CD14-positive monocyte (primary cell): ENCODE measurements around the gene CXCL5. TPM values are rescaled to one million over a fixed set of nuclear protein-coding genes. Genes with fewer than 3 reads are reported as not detected.

Source experiments
- DNase-seq, 3 donors: peaks; one replicate each; pipeline ENCODE4 v3.0.0-alpha.2; 2011 to 2022
- H2AFZ ChIP-seq: 2 replicates; pipeline ENCODE4 v1.6.0; 2012; ENCODE audit warnings: mild to moderate bottlenecking, low read depth, low read length, inconsistent platforms; ENCODE audit not compliant: insufficient read depth, poor library complexity, severe bottlenecking
- H3K27ac ChIP-seq, 2 donors: 1 replicate in 1 of 2; 2 replicates in 1 of 2; pipeline ENCODE4 v1.5.1; 2012 to 2013; ENCODE audit warnings: low read length in 2 of 2, control low read depth in 1 of 2, inconsistent platforms in 1 of 2, low read depth in 1 of 2, mild to moderate bottlenecking in 1 of 2
- H3K27me3 ChIP-seq, 2 donors: one replicate each; pipeline versions ENCODE4 v1.6.0 to v1.6.1; 2011 to 2013; ENCODE audit warnings: low read length in 2 of 2; ENCODE audit not compliant: control insufficient read depth in 2 of 2, insufficient read depth in 2 of 2
- H3K36me3 ChIP-seq, 2 donors: replicated peaks in 1 of 2; 1 replicate in 1 of 2; 2 replicates in 1 of 2; pipeline versions ENCODE4 v1.5.1 to v1.6.1; 2012 to 2013; ENCODE audit warnings: low read length in 2 of 2, control low read depth in 1 of 2, inconsistent platforms in 1 of 2, mild to moderate bottlenecking in 1 of 2; ENCODE audit not compliant: insufficient read depth in 2 of 2, control insufficient read depth in 1 of 2
- H3K4me1 ChIP-seq, 2 donors: 1 replicate in 1 of 2; 2 replicates in 1 of 2; pipeline versions ENCODE4 v1.5.1 to v1.6.1; 2012 to 2013; ENCODE audit warnings: low read length in 2 of 2, control low read depth in 1 of 2, inconsistent platforms in 1 of 2, mild to moderate bottlenecking in 1 of 2, moderate library complexity in 1 of 2; ENCODE audit not compliant: insufficient read depth in 2 of 2, control insufficient read depth in 1 of 2
- H3K4me2 ChIP-seq: replicated peaks from 2 replicates; pipeline ENCODE3; 2012; ENCODE audit warnings: low read length, moderate library complexity, mild to moderate bottlenecking; ENCODE audit not compliant: poor library complexity, severe bottlenecking; ENCODE audit errors: extremely low read depth
- H3K4me3 ChIP-seq, 3 experiments: fragments of 200-600 bp in 1 of 3; sonication (generic) in 1 of 3; replicated peaks in 1 of 3; 1 replicate in 2 of 3; 2 replicates in 1 of 3; pipeline ENCODE4 v1.5.1; 2011 to 2013; ENCODE audit warnings: low read length in 3 of 3, mild to moderate bottlenecking in 3 of 3, control low read depth in 2 of 3, low read depth in 2 of 3, inconsistent platforms in 1 of 3, moderate library complexity in 1 of 3
- H3K79me2 ChIP-seq: 2 replicates; pipeline ENCODE4 v1.6.0; 2012; ENCODE audit warnings: mild to moderate bottlenecking, control low read depth, inconsistent platforms, low read length, moderate library complexity; ENCODE audit not compliant: insufficient read depth
- H3K9ac ChIP-seq: 2 replicates; pipeline ENCODE4 v1.6.0; 2017; ENCODE audit warnings: low read length, mild to moderate bottlenecking; ENCODE audit not compliant: insufficient read depth, poor library complexity, severe bottlenecking
- H3K9me3 ChIP-seq, 2 donors: replicated peaks in 1 of 2; 1 replicate in 1 of 2; 2 replicates in 1 of 2; pipeline versions ENCODE4 v1.5.1 to v1.6.1; 2012 to 2013; ENCODE audit warnings: low read length in 2 of 2, control low read depth in 1 of 2; ENCODE audit not compliant: control insufficient read depth in 1 of 2, insufficient read depth in 1 of 2
- H4K20me1 ChIP-seq: 2 replicates; pipeline ENCODE4 v1.6.0; 2012; ENCODE audit warnings: mild to moderate bottlenecking, low read length, control low read depth, moderate library complexity; ENCODE audit not compliant: insufficient read depth
- H3K27ac Mint-ChIP-seq, 7 donors: one replicate each; pipeline ENCODE4 v1.8.0; 2020; ENCODE audit warnings: mild to moderate bottlenecking in 7 of 7, mixed read lengths in 7 of 7, moderate library complexity in 6 of 7, inconsistent platforms in 2 of 7
- H3K27me3 Mint-ChIP-seq, 3 donors: one replicate each; pipeline ENCODE4 v1.8.0; 2021 to 2022; ENCODE audit warnings: low read depth in 3 of 3, mild to moderate bottlenecking in 3 of 3, mixed read lengths in 3 of 3, moderate library complexity in 3 of 3, inconsistent platforms in 1 of 3
- H3K36me3 Mint-ChIP-seq, 2 donors: one replicate each; pipeline ENCODE4 v1.8.0; 2020; ENCODE audit warnings: mixed read lengths in 2 of 2, inconsistent platforms in 1 of 2, mild to moderate bottlenecking in 1 of 2
- H3K4me1 Mint-ChIP-seq: one replicate; pipeline ENCODE4 v1.8.0; 2020; ENCODE audit warnings: mild to moderate bottlenecking, mixed read lengths
- H3K4me3 Mint-ChIP-seq, 2 donors: one replicate each; pipeline ENCODE4 v1.8.0; 2020; ENCODE audit warnings: mild to moderate bottlenecking in 2 of 2, mixed read lengths in 2 of 2, moderate library complexity in 1 of 2
- H3K9me3 Mint-ChIP-seq, 7 donors: one replicate each; pipeline ENCODE4 v1.8.0; 2020 to 2022; ENCODE audit warnings: mixed read lengths in 7 of 7, mild to moderate bottlenecking in 6 of 7, moderate library complexity in 6 of 7, inconsistent platforms in 2 of 7
- CTCF ChIP-seq: fragments of 200-600 bp; IDR thresholded peaks from one replicate; pipeline ENCODE4 v1.8.0; 2022; ENCODE audit warnings: antibody characterized with exemption, mild to moderate bottlenecking
- WGBS: methylation state at CpG from one replicate; pipeline ENCODE4 v1.1.5; 2013; ENCODE audit warnings: missing lambda C conversion rate; ENCODE audit not compliant: insufficient coverage; 5-methylcytosine and 5-hydroxymethylcytosine counted together
- intact Hi-C, 2 donors: fragments of 100-400 bp; cut with micrococcal nuclease; formaldehyde crosslinking; loops; one replicate each; pipeline versions ENCODE4 v1.15.0 to v1.15.1; 2023
- polyA plus RNA-seq, 3 donors: library from polyadenylated mRNA; depleted of rRNA in 1 of 3; unstranded in 2 of 3; stranded (reverse) in 1 of 3; fragments of 300-500 nt in 2 of 3; fragments of >200 nt in 1 of 3; fragmentation: Illumina TruSeq in 2 of 3; gene quantifications; 1 replicate in 2 of 3; 2 replicates in 1 of 3; pipeline ENCODE4 v1.2.3, GENCODE V29; 2012 to 2021

CXCL5 gene
- polyA plus RNA-seq, 3 donors, result 0.15 TPM; not detected in 2

DNA sequence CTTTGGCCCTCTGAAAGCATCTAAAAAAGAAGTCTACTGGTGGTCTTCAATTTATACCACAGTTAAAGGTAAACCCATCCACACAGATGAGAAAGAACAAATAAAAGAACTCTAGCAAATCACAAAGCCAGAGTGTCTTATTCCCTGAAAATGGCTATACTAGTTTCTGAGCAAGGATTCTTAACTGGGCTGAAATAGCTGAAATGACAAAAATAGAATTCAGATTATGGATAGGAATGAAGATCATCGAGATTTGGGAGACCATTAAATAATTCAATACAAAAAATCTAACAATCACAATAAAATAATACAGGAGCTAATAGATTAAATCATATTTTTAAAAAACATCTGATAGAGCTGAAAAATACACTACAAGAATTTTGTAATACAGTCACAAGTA is 28.5 kb downstream of the CXCL5 start:
- Histone ChIP-seq H3K27ac (no peak overlapping the region), H3K4me1 (no peaks in the 10 kb centered on the region), H3K9ac (no peak overlapping the region), H3K4me3 (no peak overlapping the region), H4K20me1 (no peaks in the 10 kb centered on the region), H3K27me3 (no peaks in the 10 kb centered on the region), H3K4me2 (no peak overlapping the region), H3K36me3 (no peaks in the 10 kb centered on the region), H3K79me2 (no peaks in the 10 kb centered on the region), H2AFZ (no peak overlapping the region), H3K9me3 (peaks cover 8 to 14% of the 10 kb centered on the region in 2 donors)
- no peaks in the 10 kb centered on the region for H3K4me1 Mint-ChIP-seq
- no peaks in the 10 kb centered on the region for H3K27me3 Mint-ChIP-seq
- intact Hi-C loops, result no loop called here
- WGBS, result no CpG with 5 or more reads among the region's 1 CpG
- H3K9me3 Mint-ChIP-seq, result peaks cover 11 to 37% (median 29%) of the 10 kb centered on the region in 7 donors
- no peaks in the 10 kb centered on the region for H3K36me3 Mint-ChIP-seq
- DNase-seq, result no peak
- TF ChIP-seq CTCF, result no peak
- no peak overlapping the region for H3K27ac Mint-ChIP-seq
- no peak overlapping the region for H3K4me3 Mint-ChIP-seq

DNA sequence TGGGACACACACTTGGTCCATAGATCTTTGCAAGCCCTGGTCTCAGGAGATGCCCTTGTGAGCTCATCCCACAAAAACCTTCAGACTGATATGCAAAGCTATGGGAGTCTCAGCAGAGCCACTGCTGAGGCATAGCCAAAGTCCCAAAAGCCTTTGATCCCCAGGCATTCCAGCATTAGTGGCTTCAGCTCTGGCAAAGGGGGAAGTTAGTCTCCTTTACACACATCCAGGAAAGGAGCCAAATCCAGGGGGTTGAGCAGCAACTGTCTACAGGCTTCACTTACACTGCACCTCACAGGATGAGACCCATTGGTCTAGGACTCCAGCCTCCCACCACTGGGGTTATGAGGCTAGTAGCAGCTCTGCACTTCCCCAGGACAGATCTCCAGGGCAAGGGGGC is 30.6 kb downstream of the CXCL5 start:
- Mint-ChIP-seq H3K27me3 (no peaks in the 10 kb centered on the region), H3K9me3 (peaks cover 14 to 35% (median 23%) of the 10 kb centered on the region in 7 donors), H3K4me3 (no peak overlapping the region), H3K27ac (no peak overlapping the region), H3K36me3 (no peaks in the 10 kb centered on the region), H3K4me1 (no peaks in the 10 kb centered on the region)
- no peaks in the 10 kb centered on the region for H3K36me3 ChIP-seq
- H3K9me3 ChIP-seq, result peaks cover 8 to 10% of the 10 kb centered on the region in 2 donors
- no peaks in the 10 kb centered on the region for H3K4me1 ChIP-seq
- no peak overlapping the region for H3K9ac ChIP-seq
- no peaks in the 10 kb centered on the region for H4K20me1 ChIP-seq
- H3K79me2 ChIP-seq, result no peaks in the 10 kb centered on the region
- H3K27ac ChIP-seq, result no peak overlapping the region
- intact Hi-C loops, result no loop called here
- DNase-seq, result no peak
- no peak for TF ChIP-seq CTCF
- no peaks in the 10 kb centered on the region for H3K27me3 ChIP-seq
- no peak overlapping the region for H2AFZ ChIP-seq
- no peak overlapping the region for H3K4me3 ChIP-seq
- H3K4me2 ChIP-seq, result no peak overlapping the region
